Measurements from ENCODE around the gene DNLZ. TPM values are rescaled to one million over a fixed set of nuclear protein-coding genes. Genes with fewer than 3 reads are reported as not detected.

Gene DNLZ
- total and polyA plus RNA-seq, 2 donors (not counting 1 experiment from before 2014, with no cell fraction given), result 23.0 to 42.0 TPM

DNA sequence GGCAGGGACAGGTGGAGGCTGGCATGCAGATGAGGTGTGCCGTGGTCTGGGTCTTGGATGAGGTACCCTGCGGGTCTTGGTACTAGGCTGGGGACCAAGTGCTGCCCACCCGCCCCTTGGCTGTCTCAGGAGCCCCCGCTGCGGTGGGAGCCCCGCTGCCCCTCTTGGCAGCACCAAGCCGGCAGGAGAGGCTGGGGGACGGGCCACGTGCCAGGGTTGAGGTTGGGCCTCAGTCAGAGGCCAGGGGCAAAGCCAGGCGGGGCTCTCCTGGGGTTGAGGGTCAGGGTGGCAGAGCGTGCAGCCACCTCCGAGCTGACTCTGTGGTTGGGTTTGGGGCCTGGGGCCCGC lies 8.0 kb upstream of the DNLZ start:
- Mint-ChIP-seq H3K4me1 (peaks cover 8% of the 10 kb centered on the region), H3K4me3 (no peak overlapping the region), H3K27ac (no peak overlapping the region), H3K9me3 (ENCODE audit: insufficient read depth) (no peaks in the 10 kb centered on the region), H3K27me3 (no peaks in the 10 kb centered on the region)
- intact Hi-C loops (cut with micrococcal nuclease), result no loop called here
- POLR2A ChIA-PET, result no interaction called here
- Histone ChIP-seq H3K36me3 (replicated peaks in 1 of 2; ENCODE audit: control extremely low read depth in 1 of 2, control insufficient read depth in 1 of 2, extremely low read depth in 1 of 2, insufficient read depth in 2 of 2, low read length in 1 of 2) (no peaks in the 10 kb centered on the region), H3K27me3 (replicated peaks in 1 of 4; ENCODE audit: control extremely low read depth in 1 of 4, control insufficient read depth in 3 of 4, insufficient read depth in 4 of 4, low read length in 3 of 4) (peaks cover 0 to 6% (median 0%) of the 10 kb centered on the region in 4 experiments), H3K4me2 (replicated peaks; ENCODE audit: low read depth, low read length, poor library complexity, severe bottlenecking) (no peak overlapping the region), H3K79me2 (ENCODE audit: control insufficient read depth, insufficient read depth, low read length) (no peaks in the 10 kb centered on the region), H3K4me1 (ENCODE audit: control insufficient read depth in 2 of 2, insufficient read depth in 2 of 2, low read length in 2 of 2) (peaks cover 14 to 17% of the 10 kb centered on the region in 2 donors), H2AFZ (ENCODE audit: insufficient read depth, low read depth, low read length, poor library complexity, severe bottlenecking) (no peak overlapping the region), H3K4me3 (ENCODE audit: control extremely low read depth in 1 of 5, extremely low read depth in 1 of 5, insufficient read depth in 1 of 5, low read depth in 2 of 5, low read length in 4 of 5) (no peak overlapping the region), H3K9ac (ENCODE audit: low read length) (no peak overlapping the region), H3K27ac (ENCODE audit: low read length in 2 of 2) (no peak overlapping the region), H3K9me3 (ENCODE audit: control extremely low read depth in 1 of 3, control insufficient read depth in 2 of 3, insufficient read depth in 1 of 3, low read length in 2 of 3) (no peaks in the 10 kb centered on the region), H4K20me1 (ENCODE audit: control insufficient read depth, insufficient read depth, low read length, poor library complexity, severe bottlenecking) (no peaks in the 10 kb centered on the region)
- DNase-seq (no peak), ATAC-seq (ENCODE audit: low read depth) (no peak)
- CTCF ChIA-PET, result no interaction called here
- no peak for TF ChIP-seq EZH2 (IDR thresholded peaks at IDR 0.05; ENCODE audit: borderline replicate concordance, insufficient read depth, low read depth, low read length, poor library complexity, severe bottlenecking)
- 77% methylated on average over 13 of the region's 13 CpGs for WGBS (ENCODE audit: insufficient coverage)

- intact Hi-C loops (cut with micrococcal nuclease), result no loop called here
- H3K27me3 ChIP-seq (replicated peaks in 1 of 4; ENCODE audit: control extremely low read depth in 1 of 4, control insufficient read depth in 3 of 4, insufficient read depth in 4 of 4, low read length in 3 of 4), result peaks cover 0 to 6% (median 0%) of the 10 kb centered on the region in 4 experiments
Observed at GRCh38 chr9:136370687-136371532, 7.4 kb upstream of the DNLZ start.

More at GRCh38 chr9:136370687-136371532, 7.4 kb upstream of the DNLZ start:
- no peaks in the 10 kb centered on the region for H3K9me3 Mint-ChIP-seq (ENCODE audit: insufficient read depth)
- CTCF ChIA-PET, result no interaction called here
- Histone ChIP-seq H3K36me3 (replicated peaks in 1 of 2; ENCODE audit: control extremely low read depth in 1 of 2, control insufficient read depth in 1 of 2, extremely low read depth in 1 of 2, insufficient read depth in 2 of 2, low read length in 1 of 2) (no peaks in the 10 kb centered on the region), H3K79me2 (ENCODE audit: control insufficient read depth, insufficient read depth, low read length) (no peaks in the 10 kb centered on the region), H3K4me2 (replicated peaks; ENCODE audit: low read depth, low read length, poor library complexity, severe bottlenecking) (no peak overlapping the region), H4K20me1 (ENCODE audit: control insufficient read depth, insufficient read depth, low read length, poor library complexity, severe bottlenecking) (no peaks in the 10 kb centered on the region), H2AFZ (ENCODE audit: insufficient read depth, low read depth, low read length, poor library complexity, severe bottlenecking) (no peak overlapping the region), H3K27ac (ENCODE audit: low read length in 2 of 2) (no peak overlapping the region), H3K9ac (ENCODE audit: low read length) (no peak overlapping the region), H3K4me3 (ENCODE audit: control extremely low read depth in 1 of 5, extremely low read depth in 1 of 5, insufficient read depth in 1 of 5, low read depth in 2 of 5, low read length in 4 of 5) (no peak overlapping the region), H3K9me3 (ENCODE audit: control extremely low read depth in 1 of 3, control insufficient read depth in 2 of 3, insufficient read depth in 1 of 3, low read length in 2 of 3) (no peaks in the 10 kb centered on the region), H3K4me1 (ENCODE audit: control insufficient read depth in 2 of 2, insufficient read depth in 2 of 2, low read length in 2 of 2) (peaks cover 14 to 17% of the 10 kb centered on the region in 2 donors)
- H3K4me3 Mint-ChIP-seq, result no peak overlapping the region
- DNase-seq, result no peak
- TF ChIP-seq EZH2 (IDR thresholded peaks at IDR 0.05; ENCODE audit: borderline replicate concordance, insufficient read depth, low read depth, low read length, poor library complexity, severe bottlenecking), result no peak
- TF ChIP-seq CTCF (IDR thresholded peaks at IDR 0.05), result no peak
- ATAC-seq (ENCODE audit: low read depth), result no peak
- no peak overlapping the region for H3K27ac Mint-ChIP-seq
- POLR2A ChIA-PET, result no interaction called here
- H3K27me3 Mint-ChIP-seq, result no peaks in the 10 kb centered on the region
- peaks cover 9% of the 10 kb centered on the region for H3K4me1 Mint-ChIP-seq
- 94% methylated on average over 54 of the region's 54 CpGs for WGBS (ENCODE audit: insufficient coverage)
